Liver (tissue), 9 donors: Measurements from ENCODE around the gene JAM2. TPM values are rescaled to one million over a fixed set of nuclear protein-coding genes. Genes with fewer than 3 reads are reported as not detected.

ENCODE experiments used
- DNase-seq: peaks from one replicate; pipeline ENCODE4 v3.0.0-alpha.2; 2017; ENCODE audit warnings: low spot score
- H3K27ac ChIP-seq, 2 donors: one replicate each; pipeline ENCODE4 v1.7.0; 2013; ENCODE audit warnings: inconsistent platforms in 2 of 2, low read length in 2 of 2, control low read depth in 1 of 2, low read depth in 1 of 2, mild to moderate bottlenecking in 1 of 2
- H3K27me3 ChIP-seq, 4 donors: one replicate each; pipeline versions ENCODE4 v1.6.1 to v1.7.0; 2013; ENCODE audit warnings: low read length in 3 of 4, inconsistent platforms in 1 of 4, mild to moderate bottlenecking in 1 of 4, moderate library complexity in 1 of 4; ENCODE audit not compliant: control insufficient read depth in 4 of 4, insufficient read depth in 4 of 4
- H3K36me3 ChIP-seq, 4 donors: one replicate each; pipeline versions ENCODE4 v1.6.1 to v1.7.0; 2013; ENCODE audit warnings: low read length in 3 of 4, mild to moderate bottlenecking in 3 of 4, low read depth in 1 of 4, moderate library complexity in 1 of 4; ENCODE audit not compliant: control insufficient read depth in 4 of 4, insufficient read depth in 3 of 4
- H3K4me1 ChIP-seq, 4 donors: one replicate each; pipeline versions ENCODE4 v1.6.1 to v1.7.0; 2013; ENCODE audit warnings: low read length in 3 of 4, mild to moderate bottlenecking in 3 of 4, moderate library complexity in 1 of 4; ENCODE audit not compliant: control insufficient read depth in 4 of 4, insufficient read depth in 4 of 4
- H3K4me3 ChIP-seq, 3 donors: one replicate each; pipeline versions ENCODE4 v1.6.1 to v1.7.0; 2013; ENCODE audit warnings: low read length in 3 of 3, control low read depth in 1 of 3, low read depth in 1 of 3, mild to moderate bottlenecking in 1 of 3
- H3K9ac ChIP-seq, 2 donors: one replicate each; pipeline ENCODE4 v1.7.0; 2013; ENCODE audit warnings: low read length in 2 of 2, mild to moderate bottlenecking in 2 of 2, moderate library complexity in 2 of 2, control low read depth in 1 of 2, low read depth in 1 of 2
- H3K9me3 ChIP-seq, 4 donors: one replicate each; pipeline versions ENCODE4 v1.6.1 to v1.7.0; 2013; ENCODE audit warnings: low read length in 3 of 4; ENCODE audit not compliant: control insufficient read depth in 4 of 4
- CTCF ChIP-seq: fragments of 150-350 bp; IDR thresholded peaks from 2 replicates; pipeline ENCODE4 v1.5.1; 2017; ENCODE audit warnings: improper control_type of control experiment, low read depth, low read length; ENCODE audit not compliant: missing input control
- EGR1 ChIP-seq, 2 donors: IDR thresholded peaks; 2 replicates each; pipeline ENCODE4 v1.6.1; 2016 to 2018; ENCODE audit warnings: antibody characterized with exemption in 2 of 2, low read depth in 2 of 2
- FOXA1 ChIP-seq: IDR thresholded peaks from 2 replicates; pipeline ENCODE4 v1.6.1; 2016; ENCODE audit warnings: antibody characterized with exemption
- FOXA2 ChIP-seq: IDR thresholded peaks from 2 replicates; pipeline ENCODE4 v1.6.1; 2016; ENCODE audit warnings: antibody characterized with exemption
- GABPA ChIP-seq, 2 donors: IDR thresholded peaks in 1 of 2; conservative IDR thresholded peaks in 1 of 2; 2 replicates each; pipeline ENCODE4 v1.6.1; 2016; ENCODE audit warnings: antibody characterized with exemption in 2 of 2, mild to moderate bottlenecking in 1 of 2, moderate library complexity in 1 of 2
- HNF4A ChIP-seq, 2 donors: conservative IDR thresholded peaks; 2 replicates each; pipeline ENCODE4 v1.6.1; 2016; ENCODE audit warnings: antibody characterized with exemption in 2 of 2, mild to moderate bottlenecking in 2 of 2
- HNF4G ChIP-seq: IDR thresholded peaks from 2 replicates; pipeline ENCODE4 v1.6.1; 2016; ENCODE audit warnings: antibody characterized with exemption
- JUND ChIP-seq, 2 donors: IDR thresholded peaks; 2 replicates each; pipeline ENCODE4 v1.6.1; 2016; ENCODE audit warnings: antibody characterized with exemption in 2 of 2
- MAX ChIP-seq: IDR thresholded peaks from 2 replicates; pipeline ENCODE4 v1.6.1; 2016; ENCODE audit warnings: antibody characterized with exemption
- NR2F2 ChIP-seq: IDR thresholded peaks from 2 replicates; pipeline ENCODE4 v1.6.1; 2016; ENCODE audit warnings: antibody characterized with exemption
- SP1 ChIP-seq: IDR thresholded peaks from 2 replicates; pipeline ENCODE4 v1.6.1; 2018; ENCODE audit warnings: antibody characterized with exemption, mild to moderate bottlenecking
- TAF1 ChIP-seq: conservative IDR thresholded peaks from 2 replicates; pipeline ENCODE4 v1.6.1; 2016; ENCODE audit warnings: antibody characterized with exemption, mild to moderate bottlenecking
- YY1 ChIP-seq: IDR thresholded peaks from 2 replicates; pipeline ENCODE4 v1.6.1; 2016; ENCODE audit warnings: antibody characterized with exemption, mild to moderate bottlenecking
- ZBTB33 ChIP-seq: IDR thresholded peaks from 2 replicates; pipeline ENCODE4 v1.6.1; 2016; ENCODE audit warnings: antibody characterized with exemption
- WGBS: extraction: QIAGEN DNeasy Blood & Tissue Kit; methylation state at CpG from one replicate; pipeline ENCODE4 v1.1.7; 2013; 5-methylcytosine and 5-hydroxymethylcytosine counted together
- polyA plus RNA-seq, 2 donors: library from polyadenylated mRNA; stranded (reverse) in 1 of 2; unstranded in 1 of 2; fragments of 200-250 nt in 1 of 2; fragments of >200 nt in 1 of 2; fragmentation: Nextera tagmentation in 1 of 2; extraction: Ambion mirVana in 1 of 2; gene quantifications; one replicate each; pipeline versions ENCODE4 v1.2.1 to v1.2.3, GENCODE V29; 2013 to 2015
- total RNA-seq, 2 donors: library from RNA; depleted of rRNA; stranded (reverse); fragments of >200 nt; gene quantifications; one replicate each; pipeline ENCODE4 v1.2.3, GENCODE V29; 2014
- TF ChIP-seq, protein P1 (sequence below): IDR thresholded peaks from 2 replicates; pipeline ENCODE4 v1.6.1; 2016; ENCODE audit warnings: antibody characterized with exemption, mild to moderate bottlenecking
- TF ChIP-seq, protein P2 (sequence below): IDR thresholded peaks from 2 replicates; pipeline ENCODE4 v1.6.1; 2016; ENCODE audit warnings: antibody characterized with exemption
- donor health status: healthy.
- donor health status: healthy.
- donor health status: healthy.
- donor health status: healthy.
- donor health status: healthy.

The JAM2 gene
- total and polyA plus RNA-seq, 4 donors, result 0.89 to 2.0 (median 1.3) TPM

- Histone ChIP-seq H3K4me3 (no peak overlapping the region), H3K9me3 (no peaks in the 10 kb centered on the region), H3K4me1 (no peaks in the 10 kb centered on the region), H3K27ac (no peak overlapping the region), H3K9ac (no peak overlapping the region), H3K36me3 (no peaks in the 10 kb centered on the region), H3K27me3 (no peaks in the 10 kb centered on the region)
- 96% methylated on average over 1 of the region's 1 CpG for WGBS
- no peak for DNase-seq
- TF ChIP-seq, protein P1, sequence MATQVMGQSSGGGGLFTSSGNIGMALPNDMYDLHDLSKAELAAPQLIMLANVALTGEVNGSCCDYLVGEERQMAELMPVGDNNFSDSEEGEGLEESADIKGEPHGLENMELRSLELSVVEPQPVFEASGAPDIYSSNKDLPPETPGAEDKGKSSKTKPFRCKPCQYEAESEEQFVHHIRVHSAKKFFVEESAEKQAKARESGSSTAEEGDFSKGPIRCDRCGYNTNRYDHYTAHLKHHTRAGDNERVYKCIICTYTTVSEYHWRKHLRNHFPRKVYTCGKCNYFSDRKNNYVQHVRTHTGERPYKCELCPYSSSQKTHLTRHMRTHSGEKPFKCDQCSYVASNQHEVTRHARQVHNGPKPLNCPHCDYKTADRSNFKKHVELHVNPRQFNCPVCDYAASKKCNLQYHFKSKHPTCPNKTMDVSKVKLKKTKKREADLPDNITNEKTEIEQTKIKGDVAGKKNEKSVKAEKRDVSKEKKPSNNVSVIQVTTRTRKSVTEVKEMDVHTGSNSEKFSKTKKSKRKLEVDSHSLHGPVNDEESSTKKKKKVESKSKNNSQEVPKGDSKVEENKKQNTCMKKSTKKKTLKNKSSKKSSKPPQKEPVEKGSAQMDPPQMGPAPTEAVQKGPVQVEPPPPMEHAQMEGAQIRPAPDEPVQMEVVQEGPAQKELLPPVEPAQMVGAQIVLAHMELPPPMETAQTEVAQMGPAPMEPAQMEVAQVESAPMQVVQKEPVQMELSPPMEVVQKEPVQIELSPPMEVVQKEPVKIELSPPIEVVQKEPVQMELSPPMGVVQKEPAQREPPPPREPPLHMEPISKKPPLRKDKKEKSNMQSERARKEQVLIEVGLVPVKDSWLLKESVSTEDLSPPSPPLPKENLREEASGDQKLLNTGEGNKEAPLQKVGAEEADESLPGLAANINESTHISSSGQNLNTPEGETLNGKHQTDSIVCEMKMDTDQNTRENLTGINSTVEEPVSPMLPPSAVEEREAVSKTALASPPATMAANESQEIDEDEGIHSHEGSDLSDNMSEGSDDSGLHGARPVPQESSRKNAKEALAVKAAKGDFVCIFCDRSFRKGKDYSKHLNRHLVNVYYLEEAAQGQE, result no peak
- TF ChIP-seq JUND (IDR thresholded peaks at IDR 0.05), result no peak
- no peak for TF ChIP-seq FOXA1
- TF ChIP-seq YY1, result no peak
- no peak for TF ChIP-seq EGR1 (IDR thresholded peaks at IDR 0.05; ENCODE audit: low read depth in 2 of 2)
- TF ChIP-seq GABPA (IDR thresholded peaks at IDR 0.05 in 1 of 2, conservative IDR thresholded peaks at IDR 0.05 in 1 of 2), result no peak
- no peak for TF ChIP-seq HNF4G
- no peak for TF ChIP-seq TAF1
- no peak for TF ChIP-seq HNF4A (conservative IDR thresholded peaks at IDR 0.05)
- TF ChIP-seq, protein P2, sequence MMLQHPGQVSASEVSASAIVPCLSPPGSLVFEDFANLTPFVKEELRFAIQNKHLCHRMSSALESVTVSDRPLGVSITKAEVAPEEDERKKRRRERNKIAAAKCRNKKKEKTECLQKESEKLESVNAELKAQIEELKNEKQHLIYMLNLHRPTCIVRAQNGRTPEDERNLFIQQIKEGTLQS, result no peak
- TF ChIP-seq FOXA2, result no peak
Observed at GRCh38 chr21:25614441-25614840, 24.6 kb upstream of the JAM2 start.

- no peak for DNase-seq
- Histone ChIP-seq H3K27me3 (no peaks in the 10 kb centered on the region), H3K9ac (no peak overlapping the region), H3K27ac (no peak overlapping the region), H3K9me3 (no peaks in the 10 kb centered on the region), H3K4me1 (no peaks in the 10 kb centered on the region), H3K36me3 (no peaks in the 10 kb centered on the region), H3K4me3 (no peak overlapping the region)
- 71% methylated on average over 3 of the region's 3 CpGs for whole genome bisulfite sequencing
- no peak for TF ChIP-seq FOXA2
- no peak for TF ChIP-seq TAF1
- TF ChIP-seq MAX, result no peak
Observed at GRCh38 chr21:25615880-25616279, 23.2 kb upstream of the JAM2 start.

- Histone ChIP-seq H3K4me1 (no peaks in the 10 kb centered on the region), H3K27me3 (no peaks in the 10 kb centered on the region), H3K36me3 (no peaks in the 10 kb centered on the region), H3K9ac (no peak overlapping the region), H3K4me3 (no peak overlapping the region), H3K27ac (no peak overlapping the region), H3K9me3 (no peaks in the 10 kb centered on the region)
- TF ChIP-seq, protein P1, result no peak
- no peak for TF ChIP-seq CTCF
- TF ChIP-seq NR2F2, result no peak
- no peak for TF ChIP-seq FOXA1
- TF ChIP-seq EGR1 (IDR thresholded peaks at IDR 0.05; ENCODE audit: low read depth in 2 of 2), result no peak
- no peak for TF ChIP-seq HNF4G
- no peak for TF ChIP-seq ZBTB33
- no peak for TF ChIP-seq FOXA2
- no peak for TF ChIP-seq JUND (IDR thresholded peaks at IDR 0.05)
- TF ChIP-seq TAF1, result no peak
- no peak for TF ChIP-seq MAX
- TF ChIP-seq SP1, result no peak
- 71% methylated on average over 2 of the region's 2 CpGs for WGBS
- DNase-seq, result no peak
Observed at GRCh38 chr21:25619198-25619597, 19.9 kb upstream of the JAM2 start.
